Measurements from ENCODE around the gene DLGAP1.

DLGAP1 gene

GRCh38 chr18:3647636-3648035 is 807.5 kb downstream of the DLGAP1 start:
- H3K27ac Mint-ChIP-seq = no peak overlapping the region
- H3K4me1 Mint-ChIP-seq = peaks cover 29% of the 10 kb centered on the region
- no peaks in the 10 kb centered on the region for H3K27me3 Mint-ChIP-seq (ENCODE audit: low read depth, poor library complexity)
- no peaks in the 10 kb centered on the region for H3K9me3 Mint-ChIP-seq
- no peak for DNase-seq
- TF ChIP-seq, protein P1, sequence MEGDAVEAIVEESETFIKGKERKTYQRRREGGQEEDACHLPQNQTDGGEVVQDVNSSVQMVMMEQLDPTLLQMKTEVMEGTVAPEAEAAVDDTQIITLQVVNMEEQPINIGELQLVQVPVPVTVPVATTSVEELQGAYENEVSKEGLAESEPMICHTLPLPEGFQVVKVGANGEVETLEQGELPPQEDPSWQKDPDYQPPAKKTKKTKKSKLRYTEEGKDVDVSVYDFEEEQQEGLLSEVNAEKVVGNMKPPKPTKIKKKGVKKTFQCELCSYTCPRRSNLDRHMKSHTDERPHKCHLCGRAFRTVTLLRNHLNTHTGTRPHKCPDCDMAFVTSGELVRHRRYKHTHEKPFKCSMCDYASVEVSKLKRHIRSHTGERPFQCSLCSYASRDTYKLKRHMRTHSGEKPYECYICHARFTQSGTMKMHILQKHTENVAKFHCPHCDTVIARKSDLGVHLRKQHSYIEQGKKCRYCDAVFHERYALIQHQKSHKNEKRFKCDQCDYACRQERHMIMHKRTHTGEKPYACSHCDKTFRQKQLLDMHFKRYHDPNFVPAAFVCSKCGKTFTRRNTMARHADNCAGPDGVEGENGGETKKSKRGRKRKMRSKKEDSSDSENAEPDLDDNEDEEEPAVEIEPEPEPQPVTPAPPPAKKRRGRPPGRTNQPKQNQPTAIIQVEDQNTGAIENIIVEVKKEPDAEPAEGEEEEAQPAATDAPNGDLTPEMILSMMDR (IDR thresholded peaks at IDR 0.05) = no peak
- H3K4me3 Mint-ChIP-seq = no peak overlapping the region
- no peaks in the 10 kb centered on the region for H3K36me3 Mint-ChIP-seq (ENCODE audit: low read depth)

- H3K9me3 Mint-ChIP-seq = no peaks in the 10 kb centered on the region
- H3K27me3 Mint-ChIP-seq (ENCODE audit: low read depth, poor library complexity) = no peaks in the 10 kb centered on the region
- H3K36me3 Mint-ChIP-seq (ENCODE audit: low read depth) = no peaks in the 10 kb centered on the region
- peaks cover 27% of the 10 kb centered on the region for H3K4me1 Mint-ChIP-seq
- TF ChIP-seq, protein P1 (IDR thresholded peaks at IDR 0.05) = no peak
- H3K27ac Mint-ChIP-seq = no peak overlapping the region
- no peak for DNase-seq
- H3K4me3 Mint-ChIP-seq = no peak overlapping the region
Observed at GRCh38 chr18:3645384-3646156, 809.5 kb downstream of the DLGAP1 start.

DNA sequence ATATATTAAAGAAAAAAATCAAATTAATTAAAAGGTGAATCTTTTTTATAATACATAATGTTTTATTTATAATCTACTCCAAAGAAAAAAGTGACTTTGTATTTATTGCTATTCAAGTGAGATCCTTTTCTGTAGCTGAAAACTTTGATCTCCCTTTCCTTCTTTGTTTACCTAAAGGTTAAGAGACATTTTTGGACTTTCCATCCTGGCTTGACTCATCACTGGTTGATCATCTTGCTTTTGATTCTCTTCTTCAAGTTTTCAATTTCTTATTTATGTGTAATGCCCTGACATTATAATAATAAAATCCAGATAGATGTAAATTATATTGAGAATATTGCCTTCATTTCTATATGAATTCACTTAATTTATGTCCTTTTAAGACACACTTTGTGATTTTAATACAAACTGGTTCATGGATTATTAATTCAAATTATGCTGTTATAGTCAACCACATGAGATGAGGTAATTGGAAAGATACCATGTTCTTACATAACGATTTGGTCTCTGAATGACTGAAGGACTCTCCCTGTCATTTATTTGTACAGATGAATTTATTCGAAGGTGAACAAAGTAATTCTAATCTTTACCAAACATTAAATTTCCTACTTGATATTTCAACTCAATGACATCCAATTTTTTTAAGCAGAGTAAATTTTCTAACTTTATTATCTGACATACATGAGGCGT is 820.7 kb downstream of the DLGAP1 start:
- TF ChIP-seq, protein P1 (IDR thresholded peaks at IDR 0.05) = no peak
- Mint-ChIP-seq H3K36me3 (ENCODE audit: low read depth) (no peaks in the 10 kb centered on the region), H3K4me1 (no peaks in the 10 kb centered on the region), H3K4me3 (no peak overlapping the region), H3K9me3 (no peaks in the 10 kb centered on the region), H3K27me3 (ENCODE audit: low read depth, poor library complexity) (peaks cover 10% of the 10 kb centered on the region), H3K27ac (no peak overlapping the region)
- no peak for DNase-seq

DNA sequence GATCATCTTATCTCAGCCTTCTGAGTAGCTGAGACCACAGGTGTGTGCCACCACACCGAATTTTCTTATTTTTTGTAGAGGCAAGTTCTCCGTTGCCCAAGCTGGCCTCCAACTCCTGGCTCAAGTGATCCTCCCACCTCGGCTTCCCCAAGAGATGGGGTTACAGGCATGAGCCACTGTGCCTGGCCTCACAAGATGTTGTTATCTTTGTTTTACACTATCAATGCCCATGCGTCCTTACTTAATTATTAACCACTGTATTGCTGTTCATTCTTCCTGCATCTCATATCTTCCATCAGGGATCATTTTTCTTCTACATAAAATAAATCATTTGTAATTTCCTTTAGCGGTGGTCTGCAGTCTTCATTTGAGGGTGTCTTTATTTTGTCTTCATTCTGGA is 823.2 kb downstream of the DLGAP1 start:
- TF ChIP-seq, protein P1 (IDR thresholded peaks at IDR 0.05) = no peak

GRCh38 chr18:3626929-3627458 is 828.1 kb downstream of the DLGAP1 start:
- Mint-ChIP-seq H3K27me3 (ENCODE audit: low read depth, poor library complexity) (peaks cover 11% of the 10 kb centered on the region), H3K4me1 (peaks cover 34% of the 10 kb centered on the region), H3K36me3 (ENCODE audit: low read depth) (no peaks in the 10 kb centered on the region), H3K9me3 (no peaks in the 10 kb centered on the region), H3K4me3 (no peak overlapping the region), H3K27ac (no peak overlapping the region)
- TF ChIP-seq, protein P1 (IDR thresholded peaks at IDR 0.05) = no peak
- no peak for DNase-seq

More for the DNA sequence above, 823.2 kb downstream of the DLGAP1 start:
- no peak for DNase-seq
- H3K36me3 Mint-ChIP-seq (ENCODE audit: low read depth) = no peaks in the 10 kb centered on the region
- H3K4me3 Mint-ChIP-seq = no peak overlapping the region
- H3K4me1 Mint-ChIP-seq = no peaks in the 10 kb centered on the region
- H3K27me3 Mint-ChIP-seq (ENCODE audit: low read depth, poor library complexity) = peaks cover 10% of the 10 kb centered on the region
- no peaks in the 10 kb centered on the region for H3K9me3 Mint-ChIP-seq
- H3K27ac Mint-ChIP-seq = no peak overlapping the region

Data from nephron progenitor cell (in vitro differentiated cells).